IMR-90 (cell line): ENCODE data around the gene MEGF6. TPM values are rescaled to one million over a fixed set of nuclear protein-coding genes. Genes with fewer than 3 reads are reported as not detected.
A peak's percentile ranks its signal among the peaks of the same experiment; 100 is the strongest.

Source experiments
- ATAC-seq: fragments of 200-7000 bp; cut with Tn5 transposase; 2 replicates; pipeline ENCODE4 v1.9.1; 2020; ENCODE audit warnings: low read depth, mild to moderate bottlenecking, moderate library complexity
- BruUV-seq: library from RNA; stranded (reverse); fragments of 400-500 nt; replicated peaks from 2 replicates; lab custom pipeline; 2021; lab: Mats Ljungman, UMichigan
- CTCF ChIA-PET: fragments of 300-600 bp; formaldehyde crosslinking; extraction: SDS; loops from one replicate; lab custom pipeline; 2021; ENCODE audit warnings: antibody characterized with exemption; lab: Yijun Ruan, JAX
- POLR2A ChIA-PET: fragments of 300-600 bp; sonication (Branson Sonifier 250); formaldehyde crosslinking; loops from one replicate; lab custom pipeline; 2022; ENCODE audit warnings: antibody characterized with exemption; ENCODE audit not compliant: unreplicated experiment; lab: Charles Lee
- DNase-seq: peaks from one replicate; pipeline ENCODE4 v3.0.0; 2013
- H2AFZ ChIP-seq: replicated peaks from 2 replicates; pipeline ENCODE3; 2013; ENCODE audit warnings: low read length, mild to moderate bottlenecking; ENCODE audit not compliant: poor library complexity
- H2AK5ac ChIP-seq: 2 replicates; pipeline ENCODE4 v1.6.1; 2013; ENCODE audit warnings: low read depth, low read length, inconsistent platforms
- H2AK9ac ChIP-seq: replicated peaks from 2 replicates; pipeline ENCODE3; 2013; ENCODE audit warnings: mild to moderate bottlenecking, low read depth, low read length, moderate library complexity; ENCODE audit not compliant: poor library complexity
- H2BK120ac ChIP-seq: 2 replicates; pipeline ENCODE4 v1.6.1; 2013; ENCODE audit warnings: low read depth, low read length, inconsistent platforms
- H2BK15ac ChIP-seq: 3 replicates; pipeline ENCODE4 v1.6.1; 2013; ENCODE audit warnings: low read depth, low read length, inconsistent platforms
- H2BK20ac ChIP-seq: 2 replicates; pipeline ENCODE4 v1.6.1; 2013; ENCODE audit warnings: low read depth, mild to moderate bottlenecking, inconsistent platforms, low read length, moderate library complexity
- H2BK5ac ChIP-seq: 2 replicates; pipeline ENCODE4 v1.6.1; 2013; ENCODE audit warnings: mild to moderate bottlenecking, low read depth, low read length, inconsistent platforms; ENCODE audit not compliant: poor library complexity, severe bottlenecking
- H3K14ac ChIP-seq: replicated peaks from 2 replicates; pipeline ENCODE4 v1.6.1; 2013; ENCODE audit warnings: low read depth, low read length, inconsistent platforms
- H3K18ac ChIP-seq: 2 replicates; pipeline ENCODE4 v1.6.1; 2013; ENCODE audit warnings: low read depth, low read length, control low read depth
- H3K23ac ChIP-seq: 2 replicates; pipeline ENCODE4 v1.6.1; 2013; ENCODE audit warnings: low read depth, low read length, inconsistent platforms
- H3K27ac ChIP-seq: 2 replicates; pipeline ENCODE4 v1.5.1; 2013; ENCODE audit warnings: mild to moderate bottlenecking, control low read depth, low read length; ENCODE audit not compliant: insufficient read depth
- H3K27me3 ChIP-seq: 2 replicates; pipeline ENCODE4 v1.6.1; 2013; ENCODE audit warnings: low read length; ENCODE audit not compliant: control insufficient read depth, insufficient read depth
- H3K36me3 ChIP-seq: 2 replicates; pipeline ENCODE4 v1.6.1; 2013; ENCODE audit warnings: low read length, mixed read lengths; ENCODE audit not compliant: control insufficient read depth, insufficient read depth
- H3K4ac ChIP-seq: 2 replicates; pipeline ENCODE4 v1.6.1; 2013; ENCODE audit warnings: low read depth, low read length, inconsistent platforms
- H3K4me1 ChIP-seq: 2 replicates; pipeline ENCODE4 v1.6.1; 2013; ENCODE audit warnings: low read length, mixed read lengths; ENCODE audit not compliant: control insufficient read depth, insufficient read depth
- H3K4me2 ChIP-seq: 2 replicates; pipeline ENCODE4 v1.6.1; 2013; ENCODE audit warnings: low read depth, mild to moderate bottlenecking, control low read depth, low read length, moderate library complexity
- H3K4me3 ChIP-seq: 2 replicates; pipeline ENCODE4 v1.5.1; 2013; ENCODE audit warnings: low read depth, mild to moderate bottlenecking, control low read depth, low read length, moderate library complexity; ENCODE audit not compliant: insufficient read depth
- H3K56ac ChIP-seq: 2 replicates; pipeline ENCODE4 v1.6.1; 2013; ENCODE audit warnings: low read length, inconsistent platforms; ENCODE audit not compliant: insufficient read depth; ENCODE audit errors: extremely low read depth
- H3K79me1 ChIP-seq, 2 experiments: 2 replicates each; pipeline ENCODE4 v1.6.1; 2013; ENCODE audit warnings: low read length in 2 of 2, inconsistent platforms in 1 of 2, low read depth in 1 of 2
- H3K9ac ChIP-seq: 2 replicates; pipeline ENCODE4 v1.6.1; 2013; ENCODE audit warnings: low read depth, low read length, control low read depth
- H3K9me1 ChIP-seq: 2 replicates; pipeline ENCODE4 v1.6.1; 2013; ENCODE audit warnings: low read length, inconsistent platforms; ENCODE audit not compliant: insufficient read depth
- H3K9me3 ChIP-seq: 2 replicates; pipeline ENCODE4 v1.6.1; 2013; ENCODE audit warnings: low read length; ENCODE audit not compliant: control insufficient read depth, insufficient read depth
- H4K20me1 ChIP-seq: 2 replicates; pipeline ENCODE4 v1.6.1; 2013; ENCODE audit warnings: low read length, inconsistent platforms; ENCODE audit not compliant: insufficient read depth
- H4K5ac ChIP-seq: 2 replicates; pipeline ENCODE4 v1.6.1; 2013; ENCODE audit warnings: mild to moderate bottlenecking, low read depth, low read length, control low read depth
- H4K8ac ChIP-seq, 2 experiments: 2 replicates each; pipeline ENCODE4 v1.6.1; 2013; ENCODE audit warnings: low read depth in 2 of 2, low read length in 2 of 2, control low read depth in 1 of 2, inconsistent platforms in 1 of 2
- H4K91ac ChIP-seq: 2 replicates; pipeline ENCODE4 v1.6.1; 2013; ENCODE audit warnings: low read depth, low read length, inconsistent platforms; ENCODE audit not compliant: insufficient read depth
- BHLHE40 ChIP-seq: fragments of 150-350 bp; IDR thresholded peaks from 2 replicates; pipeline ENCODE4 v1.6.1; 2016; ENCODE audit warnings: mild to moderate bottlenecking, low read depth, low read length
- CHD1 ChIP-seq: IDR thresholded peaks from 2 replicates; pipeline ENCODE4 v1.6.1; 2012; ENCODE audit warnings: low read depth, low read length, improper control_type of control experiment
- CTCF ChIP-seq: conservative IDR thresholded peaks from 2 replicates; pipeline ENCODE4 v1.5.1; 2012; ENCODE audit warnings: mild to moderate bottlenecking, low read depth, low read length, improper control_type of control experiment
- FOS ChIP-seq: fragments of 150-350 bp; IDR thresholded peaks from 2 replicates; pipeline ENCODE4 v1.6.1; 2016; ENCODE audit warnings: low read depth, low read length
- MAZ ChIP-seq: IDR thresholded peaks from 2 replicates; pipeline ENCODE4 v1.6.1; 2012; ENCODE audit warnings: low read depth, mild to moderate bottlenecking, low read length, improper control_type of control experiment, moderate library complexity, borderline replicate concordance
- POLR2A ChIP-seq: IDR thresholded peaks from 2 replicates; pipeline ENCODE4 v1.6.1; 2012; ENCODE audit warnings: mild to moderate bottlenecking, low read depth, low read length
- RCOR1 ChIP-seq: IDR thresholded peaks from 2 replicates; pipeline ENCODE4 v1.6.1; 2012; ENCODE audit warnings: mild to moderate bottlenecking, low read length, improper control_type of control experiment; ENCODE audit not compliant: insufficient replicate concordance
- WGBS, 2 experiments: methylation state at CpG; one replicate each; pipeline versions ENCODE4 v1.1.5 to v1.1.7; 2013; ENCODE audit warnings: missing lambda C conversion rate in 2 of 2; ENCODE audit not compliant: insufficient read length in 1 of 2; ENCODE audit errors: extremely low coverage in 2 of 2; 5-methylcytosine and 5-hydroxymethylcytosine counted together
- dilution Hi-C: fragments of 300-500 bp; cut with HindIII; formaldehyde crosslinking; loops from one replicate; pipeline ENCODE4 v1.14.3; 2018; ENCODE audit warnings: low sequenced_read_pairs; ENCODE audit not compliant: unreplicated experiment
- in situ Hi-C: fragments of 300-500 bp; cut with MboI; formaldehyde crosslinking; loops from 3 replicates; pipeline ENCODE4 v1.14.3; 2019; ENCODE audit warnings: low sequenced_read_pairs, inconsistent platforms, mixed read lengths
- intact Hi-C: fragments of 100-400 bp; cut with micrococcal nuclease; formaldehyde crosslinking; loops from 2 replicates; pipeline ENCODE4 v1.10.0; 2022
- polyA plus RNA-seq, 3 experiments: library from polyadenylated mRNA; depleted of rRNA; stranded (reverse); fragments of >200 nt; gene quantifications; 2 replicates each; pipeline ENCODE4 v1.2.3, GENCODE V29; 2012; ENCODE audit warnings: low replicate concordance in 1 of 3
- total RNA-seq: library from RNA; depleted of rRNA; stranded (reverse); fragments of >200 nt; gene quantifications from 2 replicates; pipeline ENCODE4 v1.2.3, GENCODE V29; 2012

Gene MEGF6
- total and polyA plus RNA-seq, 2 of the 4 experiments (the other 2 are of a cell fraction): 0.72 to 4.1 TPM

- Histone ChIP-seq H2BK120ac (no peak overlapping the region), H3K36me3 (peaks cover 58% of the 10 kb centered on the region), H3K9ac (no peak overlapping the region), H3K27me3 (no peaks in the 10 kb centered on the region), H2BK15ac (no peak overlapping the region), H4K5ac (no peak overlapping the region), H3K4ac (no peak overlapping the region), H3K4me3 (no peak overlapping the region), H3K14ac (no peak overlapping the region), H3K9me1 (no peaks in the 10 kb centered on the region), H3K4me2 (no peak overlapping the region), H3K18ac (no peak overlapping the region), H2AK5ac (no peak overlapping the region), H2AK9ac (no peak overlapping the region), H4K8ac (no peak overlapping the region), H2BK20ac (no peak overlapping the region), H3K9me3 (no peaks in the 10 kb centered on the region), H2BK5ac (no peak overlapping the region), H4K20me1 (no peaks in the 10 kb centered on the region; the same call in 1 of the 2 replicates), H3K79me1 (peaks cover 5 to 7% of the 10 kb centered on the region in 2 experiments; a peak in 1 of 4 replicates), H4K91ac (no peak overlapping the region), H2AFZ (no peak overlapping the region), H3K27ac (no peak overlapping the region), H3K56ac (no peak overlapping the region), H3K23ac (no peak overlapping the region), H3K4me1 (peaks cover 2% of the 10 kb centered on the region; the same call in 1 of the 2 replicates)
- dilution Hi-C loops (no loop called here), in situ Hi-C loops (no loop called here), intact Hi-C loops (no loop called here)
- TF ChIP-seq FOS (no peak), RCOR1 (no peak), MAZ (no peak), CTCF (no peak), BHLHE40 (no peak), CHD1 (no peak), POLR2A (no peak)
- ATAC-seq: no peak
- ChIA-PET POLR2A (no interaction called here), CTCF (interaction anchor here (1.2 to 1.8 kb wide), 2 partner anchors 8 to 177 kb away, joined by 4 to 5 read pairs; no protein-coding TSS in a partner anchor)
- DNase-seq: no peak
- TSS peak; percentile 94 for BruUV-seq
- 80% methylated on average over 7 of the region's 16 CpGs; no CpG with 5 or more reads in 1 of the 2 experiments for WGBS, 2 experiments
Observed at GRCh38 chr1:3629561-3630160, 18.4 kb upstream of the MEGF6 start.
